DMS 273 treated with DMSO at 0.1 percent for 48 hours (cell line): Measurements from ENCODE around the gene SPON1.
"Not testable (repeated sequence)": the region's sequence is repeated elsewhere in the genome, so short reads cannot be mapped to it uniquely, and the experiment has no call there.

Experiments used
- DNase-seq: peaks from one replicate; lab custom pipeline; 2025; lab: John Stamatoyannopoulos, UW

The SPON1 gene

GRCh38 chr11:14270690-14271542 lies 308.4 kb downstream of the SPON1 start:
- DNase-seq, result no peak

- DNase-seq, result no peak
Measured at GRCh38 chr11:14273895-14274294, 311.4 kb downstream of the SPON1 start.

- no peak for DNase-seq
Measured at GRCh38 chr11:14275076-14275475, 312.6 kb downstream of the SPON1 start.

GRCh38 chr11:14278869-14279268 lies 316.3 kb downstream of the SPON1 start:
- not testable (repeated sequence) for DNase-seq

DNA sequence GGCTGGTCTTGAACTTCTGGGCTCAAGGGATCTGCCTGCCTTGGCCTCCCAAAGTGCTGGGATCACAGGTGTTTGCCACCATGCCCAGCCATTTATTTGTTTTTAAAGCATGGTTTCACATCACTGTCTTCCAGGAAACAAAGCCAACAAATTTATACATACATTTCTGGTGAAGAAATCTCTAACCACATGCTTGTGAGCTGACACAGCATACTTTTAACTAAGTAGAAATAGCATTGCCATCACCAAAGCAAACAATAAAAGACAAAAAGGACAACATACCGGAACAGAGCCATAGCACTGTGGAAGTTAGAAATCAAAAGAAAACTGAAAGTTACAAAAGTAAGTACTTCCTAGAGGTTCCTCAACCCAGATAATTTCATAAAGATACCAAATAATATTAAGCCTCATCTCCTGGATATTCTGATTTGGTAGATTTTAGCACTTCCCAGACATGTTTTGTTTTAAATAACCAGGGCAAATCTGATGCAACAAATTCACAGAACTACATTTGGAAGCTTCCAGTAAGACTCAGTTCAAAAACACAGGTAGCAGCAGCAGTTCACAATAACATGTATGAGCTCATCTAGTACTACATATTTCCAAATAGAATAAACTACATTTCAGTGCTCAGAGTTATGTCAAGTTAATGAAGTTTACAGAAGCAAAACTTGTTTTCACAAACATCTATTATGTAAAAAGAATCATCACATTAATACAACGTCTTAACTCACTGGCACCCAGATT lies 325.8 kb downstream of the SPON1 start:
- no peak for DNase-seq

GRCh38 chr11:14290422-14290821 lies 327.9 kb downstream of the SPON1 start:
- no peak for DNase-seq

GRCh38 chr11:14299921-14300320 lies 337.4 kb downstream of the SPON1 start:
- no peak for DNase-seq

DNA sequence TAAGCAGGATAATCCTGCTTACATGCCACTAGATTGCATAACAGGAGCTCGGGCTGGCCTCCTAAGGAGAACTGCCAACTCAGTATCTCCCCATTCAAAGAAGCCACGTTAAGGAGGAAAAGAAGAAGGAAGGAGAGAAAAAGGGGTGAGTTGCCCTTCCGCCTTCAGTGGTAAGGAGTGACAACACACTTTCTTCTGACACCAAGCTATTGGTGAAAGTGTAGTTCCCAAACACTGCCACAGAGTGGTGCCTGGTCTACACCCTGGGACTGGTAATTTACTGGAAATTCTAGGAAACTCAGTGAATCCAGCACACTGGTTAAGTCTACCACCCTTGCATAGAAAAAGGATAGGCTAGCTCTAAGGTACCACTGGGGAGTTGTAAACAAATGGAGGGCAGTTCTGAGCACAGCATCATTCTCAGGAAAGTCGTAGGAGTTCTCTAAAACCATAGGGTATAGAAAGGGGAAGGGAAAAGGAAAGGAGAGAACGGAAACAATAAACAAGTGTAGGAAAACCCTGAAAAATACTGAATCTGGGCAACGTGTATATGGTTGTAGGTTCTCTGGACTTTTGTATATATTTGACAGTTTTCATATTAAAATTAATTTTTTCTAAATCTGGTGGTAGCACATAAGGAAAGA lies 338.3 kb downstream of the SPON1 start:
- DNase-seq, result no peak

DNA sequence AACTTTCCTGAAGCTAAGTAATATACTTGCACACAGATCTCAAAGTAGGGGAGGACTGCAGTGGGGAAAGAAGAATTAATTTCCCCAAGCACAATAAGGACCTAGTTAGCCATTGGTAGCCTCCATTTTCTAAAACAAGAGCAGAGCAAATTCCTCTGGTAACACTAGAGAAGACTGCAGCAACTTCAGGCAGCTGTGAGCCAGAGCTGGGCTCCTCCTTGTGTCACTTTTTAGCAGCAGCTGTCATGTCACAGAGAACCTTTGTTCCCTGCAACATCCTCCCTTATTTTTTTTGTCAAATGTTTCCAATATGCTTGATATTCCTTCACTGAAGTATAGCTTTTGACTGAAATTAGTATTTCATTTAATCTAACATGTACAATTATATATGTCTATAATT lies 342.1 kb downstream of the SPON1 start:
- DNase-seq, result no peak

GRCh38 chr11:14305649-14306048 lies 343.1 kb downstream of the SPON1 start:
- no peak for DNase-seq

GRCh38 chr11:14306481-14306880 lies 344.0 kb downstream of the SPON1 start:
- DNase-seq, result no peak

- DNase-seq, result peak; percentile 7
Measured at GRCh38 chr11:14308114-14308896, 345.8 kb downstream of the SPON1 start.

DNA sequence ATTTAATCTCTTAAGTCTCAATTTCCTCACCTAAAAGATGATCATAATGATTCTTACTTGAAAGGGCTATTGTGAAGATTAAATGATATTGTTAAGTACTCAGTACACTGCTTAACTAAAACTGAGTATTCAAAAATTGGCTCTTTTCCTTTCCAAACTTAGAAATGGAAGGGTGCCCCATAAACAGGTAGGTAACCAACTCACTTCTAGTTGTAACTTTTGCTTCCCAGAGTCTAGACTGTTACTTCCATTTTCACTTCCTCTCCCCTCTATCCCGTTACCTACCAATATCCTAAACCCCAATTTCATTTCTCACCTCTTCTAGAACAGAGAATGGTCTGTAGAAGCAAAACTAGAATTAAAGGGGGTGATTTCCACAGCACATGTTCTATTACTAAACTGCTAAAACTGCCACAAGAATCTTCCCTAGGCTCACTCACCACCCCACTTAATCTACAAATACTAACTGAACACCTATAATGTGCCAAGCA lies 346.4 kb downstream of the SPON1 start:
- no peak for DNase-seq

- DNase-seq, result no peak
Measured at GRCh38 chr11:14309425-14310192, 347.1 kb downstream of the SPON1 start.

DNA sequence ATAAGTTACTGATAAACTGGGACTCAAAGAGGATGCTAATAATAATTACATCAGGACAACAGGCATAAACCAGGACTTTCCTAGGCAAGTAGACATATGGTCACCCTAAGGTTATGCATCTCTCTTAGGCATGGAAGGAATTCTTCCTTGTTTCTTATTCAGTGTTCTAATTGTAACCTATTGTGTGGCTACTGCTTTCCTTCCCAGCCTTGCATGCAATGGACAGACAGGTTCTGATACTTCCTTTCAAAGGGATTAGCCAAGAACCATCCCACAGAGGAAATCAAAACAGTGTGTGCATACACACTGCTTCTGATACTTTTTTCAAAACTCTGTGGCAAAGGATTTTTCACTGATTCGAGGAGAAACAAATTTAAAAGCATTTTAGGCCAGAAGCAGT lies 348.2 kb downstream of the SPON1 start:
- no peak for DNase-seq

DNA sequence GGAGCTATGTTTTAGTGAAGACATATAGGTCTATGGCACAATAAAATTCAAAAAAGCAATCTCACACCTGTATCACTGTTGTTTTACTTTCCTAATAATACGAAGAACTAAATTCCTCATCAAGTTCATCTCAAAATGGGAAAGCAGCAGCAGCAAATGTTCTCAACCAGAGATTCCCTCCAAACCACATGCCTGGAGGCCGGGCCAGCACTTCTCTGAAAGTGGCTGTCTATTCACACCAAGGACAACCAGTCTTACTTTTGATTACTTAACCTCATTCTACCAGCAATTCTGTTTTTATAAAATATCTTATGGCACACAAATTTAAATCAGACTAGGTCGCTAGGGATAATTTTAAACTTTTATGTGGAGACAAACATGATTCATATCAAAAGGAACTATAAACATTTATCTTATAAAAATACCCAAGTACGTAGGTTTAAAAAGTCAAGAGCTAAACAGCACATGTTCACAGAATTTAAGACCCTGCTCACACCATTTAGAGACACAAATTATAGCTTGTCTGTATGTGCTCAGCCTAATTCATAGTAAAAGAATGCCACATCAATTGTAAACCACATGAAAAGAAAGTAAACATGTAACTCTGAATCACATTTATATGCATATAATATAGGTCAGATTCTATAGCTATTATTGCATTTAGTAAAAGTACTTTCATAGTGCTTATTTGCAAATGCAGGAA lies 350.4 kb downstream of the SPON1 start:
- DNase-seq, result no peak

DNA sequence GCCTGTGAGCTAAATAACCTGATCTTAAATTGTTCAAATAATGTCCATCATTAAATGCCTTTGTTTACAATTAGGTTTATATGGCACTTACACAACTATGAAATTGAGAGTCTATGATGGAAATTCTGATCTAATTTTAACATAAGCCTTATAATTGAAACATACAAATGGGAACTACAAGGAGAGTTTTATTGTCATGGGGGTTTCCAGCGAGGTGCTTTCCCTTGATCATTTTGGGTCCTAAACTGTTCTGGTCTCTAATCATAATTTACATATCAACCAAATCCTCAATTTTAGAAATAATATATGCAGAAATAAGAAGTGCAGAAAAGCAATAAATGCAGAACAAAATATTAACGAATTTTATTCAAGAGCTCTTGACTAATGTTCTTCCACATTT lies 351.6 kb downstream of the SPON1 start:
- no peak for DNase-seq

- DNase-seq, result no peak
Measured at GRCh38 chr11:14315130-14315529, 352.6 kb downstream of the SPON1 start.
